Uterus (tissue), 2 donors: ENCODE results near the gene CD86.

Experiments used
- CTCF ChIP-seq, 4 experiments: fragments of 200-600 bp in 2 of 4; fragments of 450-650 bp in 2 of 4; sonication (generic) in 2 of 4; IDR thresholded peaks; one replicate each; pipeline ENCODE4 v1.5.1; 2016 to 2019; ENCODE audit warnings: antibody characterized with exemption in 4 of 4, mild to moderate bottlenecking in 2 of 4, moderate library complexity in 1 of 4
- POLR2A ChIP-seq, 2 donors: fragments of 450-650 bp; IDR thresholded peaks; one replicate each; pipeline ENCODE4 v1.6.1; 2016; ENCODE audit warnings: antibody characterized with exemption in 2 of 2, mild to moderate bottlenecking in 1 of 2, moderate library complexity in 1 of 2

GRCh38 chr3:122055215-122055614 lies at the start of gene CD86:
- TF ChIP-seq POLR2A (IDR thresholded peaks at IDR 0.05) (no peak), CTCF (IDR thresholded peaks at IDR 0.05) (no peak)
